GM21423 (cell line): ENCODE results near the gene ADSS1.

ENCODE experiments used
- ATAC-seq: cut with Tn5 transposase; IDR thresholded peaks from one replicate; pipeline ENCODE4 v1.9.1; 2021; ENCODE audit warnings: mild to moderate bottlenecking, moderate library complexity; ENCODE audit not compliant: unreplicated experiment

Gene ADSS1

GRCh38 chr14:104697892-104698583, 26.0 kb upstream of the ADSS1 start:
- no peak for ATAC-seq

GRCh38 chr14:104698688-104699425, 25.2 kb upstream of the ADSS1 start:
- no peak for ATAC-seq

- no peak for ATAC-seq
Observed at GRCh38 chr14:104699426-104699748, 24.6 kb upstream of the ADSS1 start.

- ATAC-seq: no peak
Observed at GRCh38 chr14:104700225-104700651, 23.8 kb upstream of the ADSS1 start.

- ATAC-seq: no peak
Observed at GRCh38 chr14:104700747-104701217, 23.2 kb upstream of the ADSS1 start.

GRCh38 chr14:104701383-104702076, 22.5 kb upstream of the ADSS1 start:
- ATAC-seq: no peak

- no peak for ATAC-seq
Observed at GRCh38 chr14:104702106-104702505, 21.9 kb upstream of the ADSS1 start.

GRCh38 chr14:104702673-104703072, 21.4 kb upstream of the ADSS1 start:
- no peak for ATAC-seq

GRCh38 chr14:104703269-104703668, 20.8 kb upstream of the ADSS1 start:
- ATAC-seq: no peak

GRCh38 chr14:104704252-104704651, 19.8 kb upstream of the ADSS1 start:
- ATAC-seq: no peak

GRCh38 chr14:104705340-104706047, 18.5 kb upstream of the ADSS1 start:
- ATAC-seq: no peak

GRCh38 chr14:104706733-104707607, 17.1 kb upstream of the ADSS1 start:
- no peak for ATAC-seq

GRCh38 chr14:104707608-104708595, 16.1 kb upstream of the ADSS1 start:
- no peak for ATAC-seq

- no peak for ATAC-seq
Observed at GRCh38 chr14:104708606-104709268, 15.3 kb upstream of the ADSS1 start.

GRCh38 chr14:104709387-104710039, 14.5 kb upstream of the ADSS1 start:
- ATAC-seq: no peak

- no peak for ATAC-seq
Observed at GRCh38 chr14:104710071-104710735, 13.8 kb upstream of the ADSS1 start.
